ENCODE results near the gene SUSD6.
"Not testable (repeated sequence)": the region's sequence is repeated elsewhere in the genome, so short reads cannot be mapped to it uniquely, and the experiment has no call there.

Gene SUSD6

GRCh38 chr14:69647642-69648041 lies 36.2 kb downstream of the SUSD6 start:
- DNase-seq (ENCODE audit: low read depth in 1 of 2, low spot score in 1 of 2): not testable (repeated sequence)

GRCh38 chr14:69648480-69649451 lies 37.4 kb downstream of the SUSD6 start:
- DNase-seq (ENCODE audit: low read depth in 1 of 2, low spot score in 1 of 2): no peak

GRCh38 chr14:69650948-69651369 lies 39.6 kb downstream of the SUSD6 start:
- DNase-seq (ENCODE audit: low read depth in 1 of 2, low spot score in 1 of 2): no peak

GRCh38 chr14:69651664-69652063 lies 40.3 kb downstream of the SUSD6 start:
- no peak for DNase-seq (ENCODE audit: low read depth in 1 of 2, low spot score in 1 of 2)

GRCh38 chr14:69652942-69653684 lies 41.7 kb downstream of the SUSD6 start:
- no peak for DNase-seq (ENCODE audit: low read depth in 1 of 2, low spot score in 1 of 2)

GRCh38 chr14:69654116-69654515 lies 42.7 kb downstream of the SUSD6 start:
- no peak for DNase-seq (ENCODE audit: low read depth in 1 of 2, low spot score in 1 of 2)

- no peak for DNase-seq (ENCODE audit: low read depth in 1 of 2, low spot score in 1 of 2)
Measured at GRCh38 chr14:69657950-69658355, 46.6 kb downstream of the SUSD6 start.

GRCh38 chr14:69658664-69659261 lies 47.4 kb downstream of the SUSD6 start:
- DNase-seq (ENCODE audit: low read depth in 1 of 2, low spot score in 1 of 2): no peak

GRCh38 chr14:69660344-69661193 lies 49.2 kb downstream of the SUSD6 start:
- DNase-seq (ENCODE audit: low read depth in 1 of 2, low spot score in 1 of 2): no peak

- no peak for DNase-seq (ENCODE audit: low read depth in 1 of 2, low spot score in 1 of 2)
Measured at GRCh38 chr14:69661194-69661537, 49.8 kb downstream of the SUSD6 start.

- DNase-seq (ENCODE audit: low read depth in 1 of 2, low spot score in 1 of 2): no peak
Measured at GRCh38 chr14:69662636-69663299, 51.4 kb downstream of the SUSD6 start.

GRCh38 chr14:69663300-69663643 lies 51.9 kb downstream of the SUSD6 start:
- DNase-seq (ENCODE audit: low read depth in 1 of 2, low spot score in 1 of 2): no peak

- DNase-seq (ENCODE audit: low read depth in 1 of 2, low spot score in 1 of 2): no peak
Measured at GRCh38 chr14:69664265-69664664, 52.9 kb downstream of the SUSD6 start.

- no peak for DNase-seq (ENCODE audit: low read depth in 1 of 2, low spot score in 1 of 2)
Measured at GRCh38 chr14:69664865-69665526, 53.6 kb downstream of the SUSD6 start.

GRCh38 chr14:69665631-69666030 lies 54.2 kb downstream of the SUSD6 start:
- no peak for DNase-seq (ENCODE audit: low read depth in 1 of 2, low spot score in 1 of 2)

- DNase-seq (ENCODE audit: low read depth in 1 of 2, low spot score in 1 of 2): no peak
Measured at GRCh38 chr14:69666112-69666511, 54.7 kb downstream of the SUSD6 start.

GRCh38 chr14:69666690-69667211 lies 55.4 kb downstream of the SUSD6 start:
- DNase-seq (ENCODE audit: low read depth in 1 of 2, low spot score in 1 of 2): no peak

- no peak for DNase-seq (ENCODE audit: low read depth in 1 of 2, low spot score in 1 of 2)
Measured at GRCh38 chr14:69667938-69668335, 56.5 kb downstream of the SUSD6 start.

GRCh38 chr14:69669375-69669774 lies 58.0 kb downstream of the SUSD6 start:
- DNase-seq (ENCODE audit: low read depth in 1 of 2, low spot score in 1 of 2): no peak

- no peak for DNase-seq (ENCODE audit: low read depth in 1 of 2, low spot score in 1 of 2)
Measured at GRCh38 chr14:69670093-69670492, 58.7 kb downstream of the SUSD6 start.
